DMS53 treated with DMSO at 0.1 percent for 48 hours (cell line): Measurements from ENCODE around the gene STAT6.

Source experiments
- DNase-seq: peaks from one replicate; lab custom pipeline; 2025; ENCODE audit not compliant: unreplicated experiment; lab: John Stamatoyannopoulos, UW

STAT6 gene

GRCh38 chr12:57103856-57104255 is 7.3 kb downstream of the STAT6 start:
- DNase-seq = no peak

GRCh38 chr12:57101892-57102695 is 9.1 kb downstream of the STAT6 start:
- peak; percentile 81 for DNase-seq

GRCh38 chr12:57099766-57100165 is 11.4 kb downstream of the STAT6 start:
- DNase-seq = no peak

GRCh38 chr12:57099047-57099714 is 12.0 kb downstream of the STAT6 start:
- DNase-seq = no peak

- no peak for DNase-seq
Observed at GRCh38 chr12:57098546-57098945, 12.6 kb downstream of the STAT6 start.

GRCh38 chr12:57097554-57097835 is 13.7 kb downstream of the STAT6 start:
- DNase-seq = no peak

GRCh38 chr12:57096748-57097553 is 14.2 kb downstream of the STAT6 start:
- no peak for DNase-seq

GRCh38 chr12:57096099-57096572 is 15.0 kb downstream of the STAT6 start:
- no peak for DNase-seq

- no peak for DNase-seq
Observed at GRCh38 chr12:57095440-57095839, 15.7 kb downstream of the STAT6 start.

- no peak for DNase-seq
Observed at GRCh38 chr12:57094208-57095160, 16.7 kb downstream of the STAT6 start.

- DNase-seq = no peak
Observed at GRCh38 chr12:57093415-57094207, 17.6 kb downstream of the STAT6 start.

GRCh38 chr12:57092876-57093414 is 18.2 kb downstream of the STAT6 start:
- DNase-seq = no peak

- no peak for DNase-seq
Observed at GRCh38 chr12:57092529-57092862, 18.7 kb downstream of the STAT6 start.

GRCh38 chr12:57091638-57092528 is 19.3 kb downstream of the STAT6 start:
- no peak for DNase-seq

- DNase-seq = no peak
Observed at GRCh38 chr12:57090924-57091637, 20.1 kb downstream of the STAT6 start.

- no peak for DNase-seq
Observed at GRCh38 chr12:57090490-57090889, 20.7 kb downstream of the STAT6 start.

- DNase-seq = no peak
Observed at GRCh38 chr12:57089271-57090245, 21.6 kb downstream of the STAT6 start.
